Ovary (tissue), 9 donors: ENCODE measurements around the gene TENT4A. TPM values are rescaled to one million over a fixed set of nuclear protein-coding genes. Genes with fewer than 3 reads are reported as not detected.

ENCODE experiments used
- DNase-seq, 5 donors: peaks; one replicate each; pipeline ENCODE4 v3.0.0-alpha.2; 2019 to 2020
- H3K27ac ChIP-seq, 2 donors: fragments of 200-600 bp; one replicate each; pipeline versions ENCODE4 v1.5.1 to v1.8.0; 2019 to 2022
- H3K27me3 ChIP-seq: fragments of 200-600 bp; one replicate; pipeline ENCODE4 v1.8.0; 2022
- H3K36me3 ChIP-seq: fragments of 200-600 bp; sonication (generic); one replicate; pipeline ENCODE4 v1.5.1; 2019
- H3K4me1 ChIP-seq: one replicate; pipeline ENCODE4 v1.8.1; 2013; ENCODE audit warnings: mild to moderate bottlenecking, moderate library complexity; ENCODE audit not compliant: insufficient read depth
- H3K4me3 ChIP-seq: fragments of 200-600 bp; sonication (generic); one replicate; pipeline ENCODE4 v1.5.1; 2017
- H3K9me3 ChIP-seq, 2 donors: fragments of 200-600 bp in 1 of 2; sonication (generic) in 1 of 2; one replicate each; pipeline versions ENCODE4 v1.5.1 to v1.8.1; 2013 to 2019; ENCODE audit warnings: mild to moderate bottlenecking in 1 of 2, moderate library complexity in 1 of 2
- CTCF ChIP-seq, 3 donors: fragments of 450-650 bp in 2 of 3; fragments of 200-600 bp in 1 of 3; IDR thresholded peaks; one replicate each; pipeline versions ENCODE4 v1.5.1 to v1.8.0; 2016 to 2022; ENCODE audit warnings: antibody characterized with exemption in 3 of 3, mild to moderate bottlenecking in 1 of 3
- EP300 ChIP-seq: sonication (generic); formaldehyde crosslinking; IDR thresholded peaks from one replicate; pipeline ENCODE4 v1.6.1; 2017; ENCODE audit warnings: antibody characterized with exemption
- POLR2A ChIP-seq: fragments of 450-650 bp; IDR thresholded peaks from one replicate; pipeline ENCODE4 v1.6.1; 2017; ENCODE audit warnings: antibody characterized with exemption, mild to moderate bottlenecking, moderate library complexity
- WGBS, 3 donors: extraction: QIAGEN DNeasy Blood & Tissue Kit in 1 of 3; methylation state at CpG; one replicate each; pipeline versions ENCODE4 v1.1.5 to v1.1.7; 2013 to 2017; 5-methylcytosine and 5-hydroxymethylcytosine counted together
- intact Hi-C, 4 donors: fragments of 100-400 bp; cut with DNase I; formaldehyde crosslinking; loops; one replicate each; pipeline versions ENCODE4 v1.11.0 to v1.15.1; 2022 to 2023
- polyA plus RNA-seq, 2 donors: library from polyadenylated mRNA; stranded (reverse); fragments of 200-250 nt in 1 of 2; fragments of 350-450 nt in 1 of 2; fragmentation: Illumina TruSeq in 1 of 2; extraction: RNeasy Lipid Tissue Mini Kit (QIAGEN cat#74804) in 1 of 2; gene quantifications; one replicate each; pipeline ENCODE4 v1.2.3, GENCODE V29; 2013 to 2014
- total RNA-seq, 7 donors: library from RNA; depleted of rRNA in 2 of 7; stranded (reverse); fragments of >200 nt in 2 of 7; fragmentation: NEBNext Ultra II Directional in 3 of 7; extraction: Animal tissue kit (Norgen Biotek cat#: 25700) in 3 of 7; gene quantifications; one replicate each; pipeline versions ENCODE4 v1.1.0 to v1.2.4, GENCODE V29; 2016 to 2023
- donor health status: DM: no; HTN: no; CAD: no; lungs with moderate emphysema.
- donor health status: DM: no; HTN: no; CAD: no.
- donor health status: Bipolar disorder and iron deficiency.
- donor health status: DM: yes; HTN: yes; CAD: no.
- donor health status: DM: no; HTN: no; CAD: no.
- donor health status: DM: yes; HTN: yes; CAD: no.

TENT4A gene
- total and polyA plus RNA-seq, 9 donors: 12.4 to 29.6 (median 22.9) TPM

- intact Hi-C loops: no loop called here
Observed at GRCh38 chr5:6699357-6699756, 13.9 kb upstream of the TENT4A start.

GRCh38 chr5:6700074-6700684, 13.1 kb upstream of the TENT4A start:
- no peaks in the 10 kb centered on the region for H3K36me3 ChIP-seq
- intact Hi-C loops: loop anchor here in 1 of 4 donors (10.0 kb wide), 1 partner anchor 65 kb away; the partner anchor contains the start of genes NSUN2 and SRD5A1
- TF ChIP-seq POLR2A (no peak), EP300 (no peak), CTCF (IDR thresholded peaks at IDR 0.05) (no peak)
- H3K4me3 ChIP-seq: no peak overlapping the region
- H3K4me1 ChIP-seq: peaks cover 6% of the 10 kb centered on the region
- WGBS, 3 donors: 28 to 32% (median 29%) methylated on average over 11 of the region's 11 CpGs
- no peak for DNase-seq
- no peaks in the 10 kb centered on the region for H3K27me3 ChIP-seq
- H3K27ac ChIP-seq: no peak overlapping the region
- no peaks in the 10 kb centered on the region for H3K9me3 ChIP-seq

More at GRCh38 chr5:6699357-6699756, 13.9 kb upstream of the TENT4A start:
- TF ChIP-seq POLR2A (no peak), CTCF (IDR thresholded peaks at IDR 0.05) (no peak), EP300 (no peak)
- no peak overlapping the region for H3K27ac ChIP-seq
- no peaks in the 10 kb centered on the region for H3K27me3 ChIP-seq
- WGBS, 3 donors: 36 to 61% (median 59%) methylated on average over 1 of the region's 1 CpG
- no peaks in the 10 kb centered on the region for H3K4me1 ChIP-seq
- H3K9me3 ChIP-seq: no peaks in the 10 kb centered on the region
- no peaks in the 10 kb centered on the region for H3K36me3 ChIP-seq
- H3K4me3 ChIP-seq: no peak overlapping the region
- no peak for DNase-seq

- 71 to 78% (median 77%) methylated on average over 12 of the region's 12 CpGs for WGBS, 3 donors
- no peak for DNase-seq
Observed at GRCh38 chr5:6700685-6701355, 12.4 kb upstream of the TENT4A start.

GRCh38 chr5:6701491-6701890, 11.7 kb upstream of the TENT4A start:
- TF ChIP-seq EP300 (no peak), POLR2A (no peak), CTCF (IDR thresholded peaks at IDR 0.05) (no peak)
- H3K4me1 ChIP-seq: peaks cover 6% of the 10 kb centered on the region
- no peak overlapping the region for H3K27ac ChIP-seq
- H3K4me3 ChIP-seq: no peak overlapping the region
- no peak for DNase-seq
- H3K9me3 ChIP-seq: no peaks in the 10 kb centered on the region
- intact Hi-C loops: loop anchor here in 1 of 4 donors (10.0 kb wide), 1 partner anchor 67 kb away; the partner anchor contains the start of genes NSUN2 and SRD5A1
- H3K36me3 ChIP-seq: no peaks in the 10 kb centered on the region
- 85 to 89% (median 86%) methylated on average over 12 of the region's 12 CpGs for WGBS, 3 donors
- no peaks in the 10 kb centered on the region for H3K27me3 ChIP-seq

More at GRCh38 chr5:6700685-6701355, 12.4 kb upstream of the TENT4A start:
- H3K27me3 ChIP-seq: no peaks in the 10 kb centered on the region
- TF ChIP-seq POLR2A (no peak), EP300 (no peak), CTCF (IDR thresholded peaks at IDR 0.05) (no peak)
- H3K4me1 ChIP-seq: peaks cover 6% of the 10 kb centered on the region
- H3K9me3 ChIP-seq: no peaks in the 10 kb centered on the region
- H3K27ac ChIP-seq: no peak overlapping the region
- intact Hi-C loops: loop anchor here in 1 of 4 donors (10.0 kb wide), 1 partner anchor 66 kb away; the partner anchor contains the start of genes NSUN2 and SRD5A1
- H3K36me3 ChIP-seq: no peaks in the 10 kb centered on the region
- no peak overlapping the region for H3K4me3 ChIP-seq
